Transverse colon (tissue), 4 donors: ENCODE data around the gene REX1BD.

Experiments
- CTCF ChIP-seq, 5 experiments: fragments of 200-600 bp in 3 of 5; fragments of 450-650 bp in 2 of 5; sonication (generic) in 3 of 5; IDR thresholded peaks; 1 replicate in 2 of 5; 2 replicates in 3 of 5; pipeline ENCODE4 v1.5.1; 2016 to 2017; ENCODE audit warnings: antibody characterized with exemption in 5 of 5, inconsistent platforms in 3 of 5, mild to moderate bottlenecking in 2 of 5, moderate library complexity in 1 of 5
- EP300 ChIP-seq: sonication (generic); formaldehyde crosslinking; IDR thresholded peaks from one replicate; pipeline ENCODE4 v1.6.1; 2017; ENCODE audit warnings: antibody characterized with exemption, low read depth
- POLR2A ChIP-seq: fragments of 450-650 bp; IDR thresholded peaks from one replicate; pipeline ENCODE4 v1.6.1; 2016; ENCODE audit warnings: antibody characterized with exemption, mild to moderate bottlenecking, moderate library complexity
- POLR2AphosphoS5 ChIP-seq, 3 donors: sonication (generic); formaldehyde crosslinking; IDR thresholded peaks; one replicate each; pipeline ENCODE4 v1.6.1; 2016; ENCODE audit warnings: antibody characterized with exemption in 3 of 3

GRCh38 chr19:18571564-18572344 lies 16.8 kb upstream of the REX1BD start, which contains the start of gene UBA52:
- peak in 1 of 5 experiments; percentile 29 for TF ChIP-seq CTCF (IDR thresholded peaks at IDR 0.05)
- TF ChIP-seq POLR2A = peak; percentile 95
- peak; percentile 95 to 97 (median 97) for TF ChIP-seq POLR2AphosphoS5 (IDR thresholded peaks at IDR 0.05)
- peak; percentile 73 for TF ChIP-seq EP300
